Measurements from ENCODE around the gene ATRAID.
"Not testable (repeated sequence)": the region's sequence is repeated elsewhere in the genome, so short reads cannot be mapped to it uniquely, and the experiment has no call there.

Gene ATRAID

GRCh38 chr2:27194538-27195354, 17.1 kb upstream of the ATRAID start:
- DNase-seq (ENCODE audit: low read depth in 3 of 3): no peak

GRCh38 chr2:27195799-27196198, 16.0 kb upstream of the ATRAID start:
- DNase-seq (ENCODE audit: low read depth in 3 of 3): not testable (repeated sequence)

DNA sequence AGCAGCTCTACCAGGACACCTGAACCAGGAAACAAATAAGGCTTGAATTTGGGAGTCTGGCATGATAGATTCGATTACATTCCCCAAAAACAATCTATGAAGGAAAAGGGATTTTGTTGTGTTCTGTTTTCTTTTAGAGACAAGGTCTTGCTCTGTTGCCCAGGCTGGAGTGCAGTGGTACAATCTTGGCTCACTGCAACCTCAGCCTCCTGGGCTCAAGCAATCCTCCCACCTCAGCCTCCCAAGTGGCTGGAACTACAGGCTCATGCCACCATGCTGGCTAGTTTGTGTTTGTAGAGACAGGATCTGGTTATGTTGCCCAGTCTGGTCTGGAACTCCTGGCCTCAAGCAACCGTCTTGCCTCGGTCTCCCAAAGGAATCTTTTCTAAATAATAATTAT, 13.8 kb upstream of the ATRAID start:
- DNase-seq (ENCODE audit: low read depth in 3 of 3): not testable (repeated sequence)

- DNase-seq (ENCODE audit: low read depth in 3 of 3): no peak
Observed at GRCh38 chr2:27198627-27199026, 13.2 kb upstream of the ATRAID start.

DNA sequence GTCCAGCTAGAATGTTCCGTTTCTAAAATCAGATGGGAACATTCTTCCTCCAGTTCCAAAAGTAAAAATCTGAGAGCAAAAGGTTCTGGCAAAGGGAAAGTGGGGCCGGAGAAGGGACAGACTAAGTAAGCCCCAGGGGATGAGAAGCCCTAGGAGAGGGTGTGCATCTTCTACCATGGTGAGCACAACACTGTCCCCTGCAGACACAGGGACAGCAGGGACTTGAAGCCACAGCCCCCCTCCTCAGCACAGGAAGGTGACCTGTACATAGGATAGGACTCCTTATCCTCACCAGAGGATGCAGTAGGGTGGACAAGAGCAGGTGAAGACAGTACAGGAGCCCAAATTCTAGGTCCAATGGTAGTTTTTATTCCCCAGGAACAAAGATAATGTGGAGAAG, 12.6 kb upstream of the ATRAID start:
- DNase-seq (ENCODE audit: low read depth in 3 of 3): no peak

DNA sequence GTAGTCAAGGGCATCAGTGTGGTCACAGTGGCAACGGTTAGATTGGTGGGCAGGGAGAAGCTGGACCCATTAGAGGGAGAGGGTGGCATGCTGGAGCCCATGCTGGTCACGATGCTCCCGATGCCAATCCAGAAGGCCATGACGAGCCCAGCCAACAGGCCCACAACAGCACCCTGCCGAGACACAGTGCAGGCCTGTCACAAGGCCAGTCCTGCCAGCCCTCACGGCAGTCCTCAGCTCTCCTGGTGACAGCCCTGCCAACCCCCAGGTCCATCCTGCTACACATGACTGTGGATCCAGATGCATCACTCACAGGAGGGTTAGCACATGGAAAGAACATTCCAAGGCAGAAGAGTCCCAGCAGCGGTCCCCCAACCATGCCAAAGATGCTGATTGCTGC, 10.2 kb upstream of the ATRAID start:
- DNase-seq (ENCODE audit: low read depth in 3 of 3): no peak

DNA sequence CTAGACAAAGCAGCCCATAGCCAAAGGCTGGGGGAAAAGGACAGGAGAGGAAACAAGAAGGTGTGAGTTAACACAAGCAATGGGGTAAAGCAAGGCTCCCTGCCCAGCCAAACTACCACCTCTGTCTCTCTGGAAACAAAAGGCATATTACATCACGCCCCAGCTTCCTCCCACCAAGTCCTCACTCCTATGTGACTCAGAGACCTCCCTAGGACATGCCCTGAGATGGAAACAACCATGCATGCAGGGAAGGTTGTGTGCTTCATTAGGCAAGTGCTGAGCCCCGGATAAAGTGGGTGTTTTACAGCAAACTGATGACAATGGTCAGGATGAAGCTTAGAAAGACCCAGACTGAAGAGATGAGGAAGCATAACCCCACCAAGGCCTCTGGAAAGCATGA, 9.0 kb upstream of the ATRAID start:
- no peak for DNase-seq (ENCODE audit: low read depth in 3 of 3)

DNA sequence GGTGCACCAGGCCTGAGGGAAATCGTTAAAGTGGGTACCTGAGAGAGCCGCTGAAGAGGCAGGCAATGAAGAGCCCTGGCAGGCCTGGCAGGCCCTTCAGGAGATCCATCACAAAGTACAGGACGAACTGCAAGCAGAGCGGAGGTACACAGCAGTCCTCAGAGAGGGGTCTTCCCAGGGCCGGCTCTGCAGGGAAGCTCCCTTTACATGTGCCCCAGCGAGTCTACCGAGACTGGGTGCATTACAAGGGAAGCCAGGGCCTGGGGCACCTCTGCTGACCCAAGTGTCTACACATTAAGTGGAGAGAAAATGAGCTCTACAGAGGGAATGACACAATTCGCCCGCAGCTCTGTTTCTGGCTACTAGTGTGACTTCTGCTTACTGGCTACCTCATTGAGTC, 8.1 kb upstream of the ATRAID start:
- DNase-seq (ENCODE audit: low read depth in 3 of 3): no peak

DNA sequence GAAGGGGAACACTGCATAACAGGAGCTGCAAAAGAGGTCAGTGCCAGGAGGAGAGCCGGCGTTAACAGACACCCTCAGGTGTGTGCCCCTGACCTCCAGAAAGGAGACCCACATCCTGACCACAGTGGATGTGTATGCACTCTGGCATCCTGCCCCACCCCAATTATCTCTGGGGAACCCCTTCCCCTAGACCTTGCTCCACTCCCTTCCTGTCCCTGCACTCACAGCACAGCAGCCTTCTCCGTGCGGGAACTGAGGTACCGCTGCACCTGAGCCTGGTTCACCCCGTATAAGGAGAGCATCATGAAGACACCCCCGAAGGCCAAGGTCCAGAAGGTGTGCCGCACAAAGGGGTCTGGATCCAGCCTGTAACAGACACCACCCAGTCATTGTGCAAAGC, 7.3 kb upstream of the ATRAID start:
- no peak for DNase-seq (ENCODE audit: low read depth in 3 of 3)

DNA sequence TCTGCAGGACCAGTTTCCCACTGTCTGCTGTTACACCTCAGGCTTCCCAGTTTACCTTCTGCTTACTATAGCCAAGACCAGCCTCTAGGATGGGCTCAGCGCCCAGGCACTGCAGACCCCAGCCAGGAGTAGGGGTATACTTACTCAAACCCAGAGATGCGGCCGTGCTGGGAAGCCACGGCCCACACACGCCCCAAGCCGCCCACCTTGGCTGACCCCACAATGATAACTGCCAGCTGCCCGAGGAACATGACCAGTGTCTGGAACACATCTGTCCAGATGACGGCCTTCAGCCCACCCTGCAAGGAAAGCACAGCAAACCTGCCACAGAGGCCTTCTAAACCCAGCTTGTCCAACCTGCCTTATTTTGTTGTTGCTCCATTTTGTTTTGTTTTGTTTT, 6.6 kb upstream of the ATRAID start:
- DNase-seq (ENCODE audit: low read depth in 3 of 3): no peak

DNA sequence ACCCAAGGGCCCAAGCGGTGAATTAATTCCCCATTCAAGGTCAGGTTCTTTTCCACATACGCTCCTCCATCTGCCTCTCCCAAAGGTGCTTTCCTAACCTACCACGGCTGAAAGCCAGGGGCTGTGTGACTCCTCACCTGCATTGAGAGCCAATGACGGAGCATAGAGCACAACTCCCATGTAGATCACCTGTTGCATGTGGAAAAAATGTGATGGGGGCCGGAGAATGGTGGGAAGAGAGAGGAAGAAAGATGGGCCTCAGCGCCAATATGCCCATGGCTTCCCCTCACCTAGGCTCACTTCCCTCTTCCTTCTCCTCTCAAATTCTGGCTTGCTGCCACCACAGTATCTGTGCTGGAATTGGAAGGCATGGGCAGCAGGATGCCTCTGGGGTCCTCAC, 5.5 kb upstream of the ATRAID start:
- DNase-seq (ENCODE audit: low read depth in 3 of 3): no peak

DNA sequence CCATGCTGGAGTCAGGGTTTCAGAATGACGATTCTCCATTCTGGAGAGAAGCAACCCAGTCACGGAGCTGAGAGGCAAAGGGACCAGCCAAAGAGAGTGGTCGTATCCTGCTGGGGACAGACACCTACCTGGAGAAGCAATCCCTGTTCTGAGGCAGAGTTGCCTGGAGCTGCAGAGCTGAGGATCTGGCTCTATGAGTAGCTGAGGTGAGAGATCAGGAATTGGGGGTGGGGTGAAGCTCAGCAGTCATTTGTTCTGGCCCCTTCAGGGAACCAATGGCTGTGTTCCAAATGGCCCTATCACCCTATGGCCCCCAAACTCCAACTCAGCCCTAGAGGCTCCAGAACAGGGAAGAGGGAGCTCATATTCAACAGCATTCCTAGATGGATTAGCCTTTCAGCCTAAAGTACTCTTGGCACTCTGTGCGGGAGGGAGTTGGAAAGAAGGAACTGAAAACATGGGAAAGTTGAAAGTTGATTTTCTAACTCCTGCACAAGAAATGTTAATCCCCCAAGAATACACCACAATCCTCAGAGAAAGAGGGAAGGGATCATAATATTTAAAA, 3.3 kb upstream of the ATRAID start:
- DNase-seq (ENCODE audit: low read depth in 3 of 3): no peak

DNA sequence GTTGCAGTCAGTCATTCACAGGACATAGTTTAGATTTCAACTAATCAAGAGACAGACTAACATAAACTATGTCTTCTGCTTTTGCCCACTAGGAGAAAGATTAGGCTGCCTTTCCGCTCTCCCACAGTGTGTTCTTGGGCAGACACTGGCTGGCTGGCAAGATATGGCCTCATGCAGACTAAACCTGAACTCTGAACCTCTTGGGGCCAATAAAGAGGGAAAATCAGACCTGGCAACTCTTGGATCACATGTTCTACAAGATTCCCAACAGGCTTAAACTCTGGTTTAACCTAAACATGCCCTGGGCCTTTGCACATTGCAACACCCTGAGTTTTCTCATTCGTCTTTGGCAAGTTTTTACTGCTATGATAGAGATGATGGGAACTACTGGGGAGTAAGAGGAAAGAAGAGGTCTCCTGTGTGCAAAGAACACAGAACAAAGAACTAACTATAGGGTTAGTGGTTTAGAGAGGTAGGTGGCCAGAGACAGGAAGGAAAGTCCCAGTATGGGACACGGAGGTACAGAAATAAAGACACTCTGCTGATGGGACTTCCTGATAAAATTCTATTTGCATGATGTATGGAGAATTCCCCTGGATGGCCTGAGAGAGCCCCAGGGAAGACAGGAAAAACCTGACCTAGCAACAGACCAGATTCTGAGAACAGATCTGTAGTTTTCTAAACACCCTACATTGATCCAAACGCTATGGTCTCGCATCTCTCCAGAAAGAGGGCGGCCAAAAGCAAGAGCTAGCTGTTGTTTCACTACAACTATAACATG, 2.0 kb upstream of the ATRAID start:
- no peak for DNase-seq (ENCODE audit: low read depth in 3 of 3)

DNA sequence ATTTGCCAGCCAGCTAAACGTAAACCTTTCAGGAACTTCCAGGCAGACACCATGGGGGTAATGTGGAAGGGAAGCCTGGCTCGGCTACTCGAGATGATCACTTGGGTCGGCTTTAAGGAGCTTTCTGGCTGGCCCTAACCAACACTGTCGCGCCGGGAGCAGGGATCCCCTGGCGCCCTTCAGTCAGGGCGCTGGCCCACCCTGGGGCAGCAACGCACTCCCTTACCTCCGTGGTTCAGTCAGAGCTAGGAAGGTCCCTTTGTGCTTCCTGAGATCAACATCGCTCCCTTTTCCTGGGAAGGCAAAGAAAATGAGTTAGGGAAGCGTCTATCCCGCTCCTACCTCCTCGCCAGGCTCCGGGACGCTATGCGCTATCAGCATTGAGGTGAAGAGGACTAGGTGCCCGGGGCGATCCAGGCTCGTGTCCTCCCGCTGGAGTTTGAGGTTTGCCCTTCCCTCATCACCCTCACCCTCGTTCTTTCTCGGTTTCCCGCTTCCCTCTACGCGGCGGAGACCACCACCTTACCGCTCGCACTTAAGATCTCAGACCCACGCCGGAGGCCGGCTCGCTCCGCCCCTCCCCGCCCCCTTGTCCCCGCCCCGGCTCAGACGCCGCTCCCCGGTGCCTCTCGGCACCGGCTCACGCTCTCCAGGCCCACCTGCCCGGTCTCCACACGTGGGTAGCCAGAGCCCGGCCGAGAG, 449 bp upstream of the ATRAID start:
- peak in 1 of 3 experiments; percentile 81 for DNase-seq (ENCODE audit: low read depth in 3 of 3)

- peak in 2 of 3 experiments; percentile 18 to 30 for DNase-seq (ENCODE audit: low read depth in 3 of 3)
Observed at GRCh38 chr2:27212626-27213471, 1.0 kb downstream of the ATRAID start.

GRCh38 chr2:27214941-27215340, 3.1 kb downstream of the ATRAID start:
- no peak for DNase-seq (ENCODE audit: low read depth in 3 of 3)

DNA sequence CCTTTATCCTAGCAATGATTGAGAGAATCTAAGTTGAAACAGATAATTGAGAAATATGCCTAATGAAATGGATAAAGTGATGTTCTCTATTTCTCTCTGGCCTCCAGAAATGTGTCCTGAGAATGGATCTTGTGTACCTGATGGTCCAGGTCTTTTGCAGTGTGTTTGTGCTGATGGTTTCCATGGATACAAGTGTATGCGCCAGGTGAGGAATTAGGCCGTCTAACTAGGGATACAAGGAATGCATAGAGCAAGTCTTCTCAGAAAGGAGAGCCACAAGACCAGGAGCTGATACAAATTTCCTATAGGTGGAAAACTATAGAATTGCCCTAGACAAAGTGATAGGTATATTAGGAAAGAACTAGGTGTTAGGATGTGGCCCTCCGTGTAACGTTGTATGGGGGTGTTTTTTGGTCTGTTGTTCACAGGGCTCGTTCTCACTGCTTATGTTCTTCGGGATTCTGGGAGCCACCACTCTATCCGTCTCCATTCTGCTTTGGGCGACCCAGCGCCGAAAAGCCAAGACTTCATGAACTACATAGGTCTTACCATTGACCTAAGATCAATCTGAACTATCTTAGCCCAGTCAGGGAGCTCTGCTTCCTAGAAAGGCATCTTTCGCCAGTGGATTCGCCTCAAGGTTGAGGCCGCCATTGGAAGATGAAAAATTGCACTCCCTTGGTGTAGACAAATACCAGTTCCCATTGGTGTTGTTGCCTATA, 4.7 kb downstream of the ATRAID start:
- DNase-seq (ENCODE audit: low read depth in 3 of 3): no peak

GRCh38 chr2:27217173-27218121, 5.6 kb downstream of the ATRAID start, which contains the start of gene CAD:
TSS of gene CAD (plus strand) at chr2:27217369. CDS start at chr2:27217552, 183 bp downstream.
- peak; percentile 79 to 91 (median 81) for DNase-seq (ENCODE audit: low read depth in 3 of 3)

DNA sequence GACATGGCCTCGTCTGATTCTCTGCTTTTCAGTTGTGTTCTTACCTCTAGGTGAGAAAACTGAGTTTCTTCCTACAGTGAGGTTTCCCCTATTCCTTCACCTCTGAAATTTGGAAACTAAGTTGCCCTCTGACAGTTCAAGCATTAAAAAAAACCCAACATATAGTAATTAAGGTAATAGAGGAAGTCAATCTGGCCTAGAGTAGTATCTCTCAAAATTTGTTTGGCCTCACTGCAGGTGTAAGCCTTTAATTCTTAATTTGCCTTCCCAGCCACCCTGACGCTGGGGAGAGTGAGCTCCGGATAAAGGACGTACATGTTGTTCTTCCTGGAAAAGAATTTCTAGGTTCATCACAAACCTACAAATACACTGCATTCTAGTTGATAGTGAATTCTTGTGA, 6.8 kb downstream of the ATRAID start:
- DNase-seq (ENCODE audit: low read depth in 3 of 3): no peak

All from stimulated activated CD4-positive, alpha-beta T cell treated with anti-CD3 and anti-CD28 coated beads, TNF-alpha, amount 100 ng/mL, for 24 hours (primary cell).